Vagina (tissue), 2 donors: ENCODE results near the gene PFDN2. TPM values are rescaled to one million over a fixed set of nuclear protein-coding genes. Genes with fewer than 3 reads are reported as not detected.

ENCODE experiments used
- DNase-seq, 2 donors: peaks; one replicate each; pipeline ENCODE4 v3.0.0-alpha.2; 2017; ENCODE audit errors: extremely low spot score in 2 of 2
- H3K27ac ChIP-seq: fragments of 200-600 bp; sonication (generic); one replicate; pipeline ENCODE4 v1.5.1; 2019
- H3K27me3 ChIP-seq: fragments of 200-600 bp; sonication (generic); one replicate; pipeline ENCODE4 v1.5.1; 2019
- H3K36me3 ChIP-seq, 2 donors: fragments of 200-600 bp; sonication (generic); one replicate each; pipeline ENCODE4 v1.5.1; 2017 to 2019
- H3K4me1 ChIP-seq: fragments of 200-600 bp; sonication (generic); one replicate; pipeline ENCODE4 v1.5.1; 2019
- H3K4me3 ChIP-seq, 2 donors: fragments of 200-600 bp; sonication (generic); 1 replicate in 1 of 2; 2 replicates in 1 of 2; pipeline ENCODE4 v1.5.1; 2016 to 2019
- H3K9me3 ChIP-seq: fragments of 200-600 bp; sonication (generic); one replicate; pipeline ENCODE4 v1.5.1; 2019
- POLR2A ChIP-seq, 2 donors: fragments of 450-650 bp; IDR thresholded peaks; one replicate each; pipeline ENCODE4 v1.6.1; 2017; ENCODE audit warnings: antibody characterized with exemption in 2 of 2, mild to moderate bottlenecking in 2 of 2, moderate library complexity in 2 of 2
- POLR2AphosphoS5 ChIP-seq, 2 donors: sonication (generic); formaldehyde crosslinking; IDR thresholded peaks; one replicate each; pipeline ENCODE4 v1.9.0; 2017; ENCODE audit warnings: antibody characterized with exemption in 2 of 2, mild to moderate bottlenecking in 2 of 2, low read depth in 1 of 2; ENCODE audit not compliant: insufficient read depth in 1 of 2
- intact Hi-C: fragments of 100-400 bp; cut with DNase I; formaldehyde crosslinking; loops from one replicate; pipeline ENCODE4 v1.15.1; 2023
- total RNA-seq: library from RNA; depleted of rRNA; stranded (reverse); fragments of >200 nt; gene quantifications from one replicate; pipeline ENCODE4 v1.2.3, GENCODE V29; 2016
- TF ChIP-seq, protein P1 (sequence below), 3 experiments: fragments of 450-650 bp in 2 of 3; fragments of 200-600 bp in 1 of 3; sonication (generic) in 1 of 3; IDR thresholded peaks; one replicate each; pipeline ENCODE4 v1.5.1; 2017 to 2019; ENCODE audit warnings: antibody characterized with exemption in 3 of 3, mild to moderate bottlenecking in 2 of 3, moderate library complexity in 2 of 3

The PFDN2 gene
- total RNA-seq, 1 donor from 2014 or later, result 47.1 TPM

DNA sequence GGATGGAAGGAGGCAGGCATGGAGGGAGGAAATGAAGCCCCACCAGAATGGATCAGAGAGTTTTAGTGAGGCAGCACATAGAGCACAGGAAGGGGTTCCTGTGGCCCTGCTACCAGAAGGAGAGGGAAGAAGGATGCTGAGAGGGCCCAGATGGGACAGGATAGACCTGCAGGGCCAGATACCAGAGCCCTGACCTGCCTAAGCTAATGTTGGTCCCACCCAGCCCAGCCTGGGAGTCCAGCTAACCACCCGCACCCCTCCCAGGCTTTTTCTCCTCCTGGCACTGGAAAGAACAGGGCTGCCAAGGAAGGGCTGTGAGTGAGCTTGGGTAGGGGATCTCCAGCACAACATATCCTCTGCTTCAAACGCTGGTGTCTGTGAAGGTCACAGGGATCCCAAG lies 35.4 kb downstream of the PFDN2 start:
- no peak for TF ChIP-seq POLR2A (IDR thresholded peaks at IDR 0.05)
- Histone ChIP-seq H3K4me1 (no peaks in the 10 kb centered on the region), H3K27me3 (no peaks in the 10 kb centered on the region), H3K36me3 (no peaks in the 10 kb centered on the region), H3K4me3 (no peak overlapping the region), H3K9me3 (no peaks in the 10 kb centered on the region), H3K27ac (peak overlapping the region; percentile 77)
- intact Hi-C loops, result no loop called here
- DNase-seq, result no peak

DNA sequence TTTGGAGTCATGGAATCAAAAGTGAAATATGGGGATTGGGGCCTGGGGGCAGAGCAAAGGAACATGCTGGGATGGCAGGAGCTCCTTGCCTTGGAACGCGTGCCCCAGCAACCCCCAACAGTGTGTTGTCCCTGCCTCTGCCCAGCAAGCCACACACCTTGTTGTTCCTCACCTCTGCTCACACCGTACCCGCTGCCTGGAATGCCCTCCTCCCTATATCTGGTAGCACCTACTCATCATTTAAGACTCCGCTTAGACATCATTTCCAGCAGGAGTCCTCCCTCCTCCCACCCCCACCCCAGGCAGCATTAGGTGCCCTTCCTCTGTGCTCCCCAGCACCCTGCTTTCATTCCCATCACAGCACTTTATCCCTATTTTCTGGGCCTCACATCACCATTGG lies 36.3 kb downstream of the PFDN2 start:
- no peak for DNase-seq
- Histone ChIP-seq H3K36me3 (no peaks in the 10 kb centered on the region), H3K4me3 (no peak overlapping the region), H3K9me3 (no peaks in the 10 kb centered on the region), H3K4me1 (no peaks in the 10 kb centered on the region), H3K27me3 (no peaks in the 10 kb centered on the region), H3K27ac (peak overlapping the region; percentile 77)
- intact Hi-C loops, result no loop called here
- TF ChIP-seq, protein P1, sequence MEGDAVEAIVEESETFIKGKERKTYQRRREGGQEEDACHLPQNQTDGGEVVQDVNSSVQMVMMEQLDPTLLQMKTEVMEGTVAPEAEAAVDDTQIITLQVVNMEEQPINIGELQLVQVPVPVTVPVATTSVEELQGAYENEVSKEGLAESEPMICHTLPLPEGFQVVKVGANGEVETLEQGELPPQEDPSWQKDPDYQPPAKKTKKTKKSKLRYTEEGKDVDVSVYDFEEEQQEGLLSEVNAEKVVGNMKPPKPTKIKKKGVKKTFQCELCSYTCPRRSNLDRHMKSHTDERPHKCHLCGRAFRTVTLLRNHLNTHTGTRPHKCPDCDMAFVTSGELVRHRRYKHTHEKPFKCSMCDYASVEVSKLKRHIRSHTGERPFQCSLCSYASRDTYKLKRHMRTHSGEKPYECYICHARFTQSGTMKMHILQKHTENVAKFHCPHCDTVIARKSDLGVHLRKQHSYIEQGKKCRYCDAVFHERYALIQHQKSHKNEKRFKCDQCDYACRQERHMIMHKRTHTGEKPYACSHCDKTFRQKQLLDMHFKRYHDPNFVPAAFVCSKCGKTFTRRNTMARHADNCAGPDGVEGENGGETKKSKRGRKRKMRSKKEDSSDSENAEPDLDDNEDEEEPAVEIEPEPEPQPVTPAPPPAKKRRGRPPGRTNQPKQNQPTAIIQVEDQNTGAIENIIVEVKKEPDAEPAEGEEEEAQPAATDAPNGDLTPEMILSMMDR (IDR thresholded peaks at IDR 0.05), result no peak
- no peak for TF ChIP-seq POLR2AphosphoS5 (IDR thresholded peaks at IDR 0.05; ENCODE audit: insufficient read depth in 1 of 2, low read depth in 1 of 2)
- no peak for TF ChIP-seq POLR2A (IDR thresholded peaks at IDR 0.05)

DNA sequence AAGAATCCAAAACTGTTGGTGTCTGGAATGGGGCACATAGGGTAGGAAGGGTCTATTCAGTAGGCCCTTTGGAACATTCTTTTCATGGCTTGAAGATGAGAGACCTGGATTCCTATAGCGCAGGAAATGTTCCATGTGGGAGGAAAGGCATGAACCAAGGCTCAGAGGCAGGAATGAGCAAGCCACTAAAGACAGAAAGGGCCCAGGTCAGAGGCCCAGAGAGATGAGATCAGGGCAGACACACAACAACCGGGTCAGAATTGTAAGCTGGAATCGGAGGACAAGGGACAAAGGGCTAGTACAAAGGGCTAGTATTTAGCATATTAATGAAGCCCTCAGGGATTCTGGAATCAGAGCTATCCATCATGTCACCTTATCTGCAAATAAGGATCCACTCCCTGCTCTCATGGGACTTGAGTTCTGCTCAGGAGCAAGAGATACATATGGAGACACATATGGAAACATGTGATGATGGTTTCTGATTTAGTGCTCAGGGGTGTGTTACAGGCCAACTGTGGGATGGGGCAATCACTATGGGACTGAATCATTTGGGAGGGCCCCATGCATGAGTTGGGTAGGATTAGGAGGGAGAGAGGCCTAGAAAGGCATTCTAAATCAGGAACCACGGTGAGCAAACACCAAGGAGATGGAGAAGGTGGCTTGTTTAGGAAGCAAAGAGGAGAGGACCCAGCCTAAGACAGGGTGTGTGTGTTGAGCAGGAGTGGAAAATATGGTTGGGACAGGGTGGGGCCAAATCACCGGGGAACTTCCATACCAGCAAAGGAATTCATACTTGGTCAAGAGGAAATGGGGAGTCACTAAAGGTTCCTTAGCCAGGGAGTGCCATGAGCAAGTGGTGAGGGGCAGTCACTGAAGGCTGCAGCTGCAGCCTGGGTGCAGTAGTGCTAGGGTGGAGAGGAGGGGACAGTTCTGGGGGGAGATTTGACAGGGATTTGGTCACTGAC lies 37.1 kb downstream of the PFDN2 start:
- Histone ChIP-seq H3K36me3 (no peaks in the 10 kb centered on the region), H3K9me3 (no peaks in the 10 kb centered on the region), H3K27me3 (no peaks in the 10 kb centered on the region), H3K4me3 (no peak overlapping the region), H3K27ac (peak overlapping the region; percentile 77), H3K4me1 (no peaks in the 10 kb centered on the region)
- intact Hi-C loops, result no loop called here
- TF ChIP-seq POLR2AphosphoS5 (IDR thresholded peaks at IDR 0.05; ENCODE audit: insufficient read depth in 1 of 2, low read depth in 1 of 2), result peak in 1 of 2 donors; percentile 60
- TF ChIP-seq, protein P1 (IDR thresholded peaks at IDR 0.05), result no peak
- no peak for DNase-seq

DNA sequence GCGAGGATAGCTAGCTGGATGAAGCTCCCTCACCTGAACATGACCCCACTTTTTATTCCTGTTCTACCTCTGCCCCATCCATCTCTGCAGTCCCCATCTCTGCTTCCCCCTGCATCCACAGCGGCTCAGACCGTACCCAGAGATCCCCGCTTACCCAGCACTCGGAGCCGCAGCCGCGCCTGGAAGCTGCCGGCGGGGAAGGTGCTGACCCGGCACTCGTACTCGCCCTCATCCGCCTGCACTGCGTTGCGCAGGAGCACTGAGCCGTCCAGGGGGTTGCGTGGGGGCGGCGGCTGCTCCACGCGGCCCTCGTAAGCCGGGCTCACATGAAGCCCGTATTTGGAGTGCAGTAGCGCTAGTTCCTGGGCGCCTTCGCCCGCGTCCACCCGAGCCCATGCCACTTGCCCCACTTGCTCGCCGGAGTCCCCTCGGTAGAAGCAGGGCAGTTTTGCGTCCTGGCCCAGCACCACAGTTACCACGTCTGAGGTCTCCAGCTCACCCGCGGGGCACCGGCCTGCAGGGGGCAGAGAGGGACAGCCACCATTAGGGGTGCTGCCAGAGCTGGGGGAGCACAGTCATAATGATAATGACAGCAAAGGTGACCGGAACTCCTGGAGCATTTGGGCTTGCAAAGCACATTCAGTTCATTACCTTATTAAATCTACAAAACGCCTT lies 38.3 kb downstream of the PFDN2 start:
- Histone ChIP-seq H3K27ac (peak overlapping the region; percentile 77), H3K27me3 (no peaks in the 10 kb centered on the region), H3K36me3 (no peaks in the 10 kb centered on the region), H3K9me3 (no peaks in the 10 kb centered on the region), H3K4me3 (no peak overlapping the region), H3K4me1 (no peaks in the 10 kb centered on the region)
- intact Hi-C loops, result no loop called here
- DNase-seq, result no peak
- TF ChIP-seq, protein P1 (IDR thresholded peaks at IDR 0.05), result no peak
- TF ChIP-seq POLR2AphosphoS5 (IDR thresholded peaks at IDR 0.05; ENCODE audit: insufficient read depth in 1 of 2, low read depth in 1 of 2) (no peak), POLR2A (IDR thresholded peaks at IDR 0.05) (no peak)

DNA sequence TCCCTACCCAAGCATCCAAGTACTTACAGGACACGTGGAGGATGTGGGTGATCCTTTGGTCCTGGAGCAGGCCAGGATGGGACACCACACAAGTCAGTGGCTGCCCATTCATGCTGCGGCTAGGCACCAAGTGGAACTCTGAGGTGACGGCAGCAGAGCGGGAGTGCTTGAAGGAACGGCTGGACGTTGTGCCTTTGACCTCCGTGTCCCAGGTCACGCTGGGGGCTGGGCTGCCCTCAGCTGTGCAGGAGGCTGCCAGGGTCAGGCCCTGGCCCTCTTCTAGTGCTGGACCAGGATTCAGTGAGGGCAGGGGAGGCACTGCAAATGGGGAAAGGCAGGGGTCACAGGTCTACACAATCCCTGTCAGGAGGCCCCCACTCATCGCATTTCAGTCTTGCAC lies 40.4 kb downstream of the PFDN2 start:
- peak overlapping the region; percentile 53 for H3K27ac ChIP-seq
- intact Hi-C loops, result no loop called here

More for the DNA sequence above, 40.4 kb downstream of the PFDN2 start:
- no peak for TF ChIP-seq POLR2AphosphoS5 (IDR thresholded peaks at IDR 0.05; ENCODE audit: insufficient read depth in 1 of 2, low read depth in 1 of 2)
- no peak for TF ChIP-seq POLR2A (IDR thresholded peaks at IDR 0.05)
- TF ChIP-seq, protein P1 (IDR thresholded peaks at IDR 0.05), result no peak
- Histone ChIP-seq H3K27me3 (no peaks in the 10 kb centered on the region), H3K9me3 (no peaks in the 10 kb centered on the region), H3K4me1 (peaks cover 5% of the 10 kb centered on the region), H3K36me3 (no peaks in the 10 kb centered on the region), H3K4me3 (no peak overlapping the region)
- DNase-seq, result no peak
